GM06990 (cell line): ENCODE results near the gene PPP1R12B.

Experiments
- DNase-seq: peaks from one replicate; pipeline ENCODE4 v3.0.0-alpha.2; 2011; ENCODE audit not compliant: insufficient read length; ENCODE audit errors: extremely low read depth
- H3K27me3 ChIP-seq: replicated peaks from 2 replicates; pipeline ENCODE4 v1.6.0; 2011; ENCODE audit warnings: low read length; ENCODE audit not compliant: control insufficient read depth, insufficient read depth
- H3K36me3 ChIP-seq: 2 replicates; pipeline ENCODE4 v1.5.1; 2011; ENCODE audit warnings: low read length; ENCODE audit not compliant: control insufficient read depth, insufficient read depth
- H3K4me3 ChIP-seq: replicated peaks from 2 replicates; pipeline ENCODE4 v1.5.1; 2011; ENCODE audit warnings: low read depth, mild to moderate bottlenecking, control low read depth, low read length
- CTCF ChIP-seq: IDR thresholded peaks from 2 replicates; pipeline ENCODE4 v1.5.1; 2011; ENCODE audit warnings: low read length, control low read depth, mild to moderate bottlenecking, inconsistent platforms; ENCODE audit not compliant: insufficient read depth, poor library complexity, severe bottlenecking

PPP1R12B gene

GRCh38 chr1:202585590-202585933, 237.1 kb downstream of the PPP1R12B start:
- Histone ChIP-seq H3K27me3 (no peaks in the 10 kb centered on the region), H3K4me3 (no peak overlapping the region), H3K36me3 (no peaks in the 10 kb centered on the region)
- DNase-seq, result no peak
- no peak for TF ChIP-seq CTCF

GRCh38 chr1:202586018-202586821, 237.7 kb downstream of the PPP1R12B start:
- no peaks in the 10 kb centered on the region for H3K27me3 ChIP-seq
- no peak for DNase-seq
- no peak overlapping the region for H3K4me3 ChIP-seq
- no peaks in the 10 kb centered on the region for H3K36me3 ChIP-seq
- TF ChIP-seq CTCF, result no peak

- TF ChIP-seq CTCF, result no peak
- DNase-seq, result no peak
- no peak overlapping the region for H3K4me3 ChIP-seq
These were observed 238.4 kb downstream of the PPP1R12B start for GRCh38 chr1:202586871-202587270.

GRCh38 chr1:202587859-202588485, 239.5 kb downstream of the PPP1R12B start:
- TF ChIP-seq CTCF, result no peak
- Histone ChIP-seq H3K27me3 (no peaks in the 10 kb centered on the region), H3K36me3 (no peaks in the 10 kb centered on the region), H3K4me3 (no peak overlapping the region)
- no peak for DNase-seq

More at GRCh38 chr1:202586871-202587270, 238.4 kb downstream of the PPP1R12B start:
- Histone ChIP-seq H3K27me3 (no peaks in the 10 kb centered on the region), H3K36me3 (no peaks in the 10 kb centered on the region)

GRCh38 chr1:202588503-202589189, 240.1 kb downstream of the PPP1R12B start:
- Histone ChIP-seq H3K4me3 (no peak overlapping the region), H3K36me3 (no peaks in the 10 kb centered on the region), H3K27me3 (no peaks in the 10 kb centered on the region)
- DNase-seq, result no peak
- no peak for TF ChIP-seq CTCF
